Measurements from ENCODE around the gene MID2. TPM values are rescaled to one million over a fixed set of nuclear protein-coding genes. Genes with fewer than 3 reads are reported as not detected.
"Not testable (repeated sequence)": the region's sequence is repeated elsewhere in the genome, so short reads cannot be mapped to it uniquely, and the experiment has no call there.

Gene MID2
- total RNA-seq, 1 experiment from 2014 or later = 9.4 TPM

DNA sequence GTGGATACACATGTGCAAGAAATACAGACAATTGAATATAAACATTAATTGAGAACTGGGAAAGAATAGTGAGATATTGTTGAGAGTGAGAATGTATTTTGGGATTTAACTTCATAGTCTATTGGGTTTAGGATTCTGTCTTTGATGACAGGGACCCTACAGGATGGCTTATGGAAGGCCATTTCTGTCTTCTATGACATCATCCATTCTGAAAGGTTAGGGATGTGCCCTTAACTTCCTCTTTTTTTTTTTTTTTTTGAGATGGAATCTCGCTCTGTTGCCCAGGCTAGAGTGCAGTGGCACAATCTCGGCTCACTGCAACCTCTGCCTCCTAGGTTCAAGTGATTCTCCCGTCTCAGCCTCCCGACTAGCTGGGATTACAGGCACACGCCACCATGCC, 31.4 kb downstream of the MID2 start:
- not testable (repeated sequence) for DNase-seq; H3K36me3 ChIP-seq (replicated peaks; ENCODE audit: control insufficient read depth, insufficient read depth, low read length); H3K4me3 ChIP-seq (ENCODE audit: insufficient read depth, low read depth, low read length); H3K27me3 ChIP-seq (ENCODE audit: control insufficient read depth, insufficient read depth, low read length)

DNA sequence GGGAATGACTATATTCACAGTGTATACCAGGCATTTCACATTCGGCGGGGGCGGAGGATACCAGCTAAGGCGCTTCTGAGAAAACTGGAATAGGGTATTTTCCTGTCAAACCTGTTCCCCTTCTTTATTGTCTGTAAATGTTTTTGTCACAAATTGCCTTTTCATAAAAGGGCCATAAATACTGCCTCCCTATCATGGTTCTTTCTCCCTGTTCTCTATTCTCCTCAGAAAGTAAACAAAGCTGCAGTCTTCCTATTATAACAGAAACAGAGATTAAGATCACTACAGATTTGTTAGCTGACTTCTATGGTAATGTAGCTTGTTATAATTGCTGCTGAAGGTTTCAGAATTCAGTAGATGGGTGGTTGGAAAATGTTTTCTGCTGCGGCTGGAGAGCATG, 32.2 kb downstream of the MID2 start:
- Histone ChIP-seq H3K36me3 (replicated peaks; ENCODE audit: control insufficient read depth, insufficient read depth, low read length) (no peaks in the 10 kb centered on the region), H3K27me3 (ENCODE audit: control insufficient read depth, insufficient read depth, low read length) (no peaks in the 10 kb centered on the region), H3K4me3 (ENCODE audit: insufficient read depth, low read depth, low read length) (no peak overlapping the region)
- DNase-seq = no peak

DNA sequence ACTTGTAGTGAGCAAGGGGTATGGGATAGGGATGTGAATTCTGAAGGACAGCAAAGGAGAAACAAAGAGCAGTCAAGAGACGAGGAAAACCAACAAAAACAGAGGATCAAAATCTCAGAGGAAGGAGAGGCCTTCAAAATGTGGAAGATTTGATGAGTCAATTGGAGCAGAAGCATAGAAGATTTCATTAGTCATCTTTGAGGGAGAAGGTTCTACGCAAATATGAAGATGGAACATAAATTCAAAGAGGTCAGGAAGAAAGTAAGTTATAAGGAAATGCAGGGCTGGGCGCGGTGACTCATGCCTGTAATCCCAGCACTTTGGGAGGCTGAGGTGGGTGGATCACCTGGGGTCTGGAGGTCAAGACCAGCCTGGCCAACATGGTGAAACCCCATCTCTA, 35.4 kb downstream of the MID2 start:
- Histone ChIP-seq H3K4me3 (ENCODE audit: insufficient read depth, low read depth, low read length) (no peak overlapping the region), H3K36me3 (replicated peaks; ENCODE audit: control insufficient read depth, insufficient read depth, low read length) (no peaks in the 10 kb centered on the region), H3K27me3 (ENCODE audit: control insufficient read depth, insufficient read depth, low read length) (no peaks in the 10 kb centered on the region; the same call in 1 of the 2 replicates)
- DNase-seq = no peak

DNA sequence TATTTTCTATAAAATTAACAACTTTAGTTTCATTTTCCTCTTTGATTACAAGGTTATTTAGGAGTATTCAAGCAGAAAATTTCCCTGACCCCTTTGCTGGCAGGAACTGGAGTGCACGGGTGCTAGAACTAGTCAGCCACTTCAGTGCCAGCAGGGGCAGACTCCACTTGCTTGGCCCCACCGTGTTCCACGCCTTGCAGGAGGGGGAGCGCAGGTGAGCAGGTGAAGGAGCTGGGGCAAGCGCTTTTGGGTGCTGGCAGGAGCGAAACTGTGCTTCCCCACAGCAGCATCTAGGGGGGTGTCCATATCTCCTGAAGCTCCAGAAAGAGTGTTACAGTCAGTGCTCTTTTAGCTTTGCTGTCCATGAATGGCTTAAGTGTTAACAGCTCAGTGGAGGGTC, 45.5 kb downstream of the MID2 start:
- H3K4me3 ChIP-seq (ENCODE audit: insufficient read depth, low read depth, low read length) = no peak overlapping the region
- peak; percentile 12 for DNase-seq
- H3K36me3 ChIP-seq (replicated peaks; ENCODE audit: control insufficient read depth, insufficient read depth, low read length) = no peaks in the 10 kb centered on the region
- H3K27me3 ChIP-seq (ENCODE audit: control insufficient read depth, insufficient read depth, low read length) = no peaks in the 10 kb centered on the region

DNA sequence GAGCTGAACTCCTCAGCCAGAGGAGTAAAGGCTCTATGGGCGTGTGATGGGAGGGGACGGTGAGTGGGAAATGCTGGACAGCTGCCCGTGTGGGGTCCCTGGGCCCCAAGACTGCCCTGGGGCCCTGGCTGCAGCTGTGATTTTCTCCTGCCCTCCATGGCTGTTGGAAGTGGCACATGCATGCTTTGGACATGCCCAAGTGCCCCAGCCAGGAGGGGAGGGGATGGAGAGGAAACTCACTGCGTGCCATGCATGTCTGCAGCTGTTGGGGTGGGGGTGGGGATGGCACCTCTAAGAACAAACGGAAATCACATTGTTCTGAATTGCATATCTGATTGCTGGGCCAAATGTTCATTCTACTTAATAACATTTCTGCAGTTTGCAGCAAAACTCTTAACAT, 52.4 kb downstream of the MID2 start:
- no peaks in the 10 kb centered on the region; the same call in 1 of the 2 replicates for H3K36me3 ChIP-seq (replicated peaks; ENCODE audit: control insufficient read depth, insufficient read depth, low read length)
- H3K4me3 ChIP-seq (ENCODE audit: insufficient read depth, low read depth, low read length) = no peak overlapping the region
- no peaks in the 10 kb centered on the region for H3K27me3 ChIP-seq (ENCODE audit: control insufficient read depth, insufficient read depth, low read length)
- no peak for DNase-seq

DNA sequence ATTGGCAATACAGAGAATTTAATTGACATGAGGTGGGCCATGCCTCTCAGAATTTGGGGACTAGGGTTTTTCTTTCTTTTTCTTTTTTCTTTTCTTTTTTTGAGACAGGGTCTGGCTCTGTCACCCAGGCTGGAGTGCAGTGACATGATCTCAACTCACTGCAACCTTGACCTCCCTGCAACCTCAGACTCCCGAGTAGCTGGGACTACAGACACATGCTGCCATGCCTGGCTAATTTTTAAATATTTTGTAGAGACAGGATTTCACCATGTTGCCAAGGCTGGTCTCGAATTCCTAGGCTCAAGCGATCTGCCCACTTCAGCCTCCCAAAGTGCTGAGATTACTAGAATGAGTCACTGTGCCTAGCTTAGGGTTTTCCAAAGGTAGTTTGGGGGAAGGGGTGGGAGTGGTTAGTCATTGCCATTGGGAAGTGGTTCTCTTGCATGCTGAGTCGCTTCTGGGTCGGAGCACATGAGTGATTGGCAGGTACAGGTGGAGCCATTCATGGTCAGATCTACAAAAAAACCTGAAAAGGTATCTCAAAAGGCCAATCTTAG, 54.5 kb downstream of the MID2 start:
- DNase-seq = no peak
- Histone ChIP-seq H3K27me3 (ENCODE audit: control insufficient read depth, insufficient read depth, low read length) (no peaks in the 10 kb centered on the region), H3K36me3 (replicated peaks; ENCODE audit: control insufficient read depth, insufficient read depth, low read length) (no peaks in the 10 kb centered on the region; the same call in 1 of the 2 replicates), H3K4me3 (ENCODE audit: insufficient read depth, low read depth, low read length) (no peak overlapping the region)

DNA sequence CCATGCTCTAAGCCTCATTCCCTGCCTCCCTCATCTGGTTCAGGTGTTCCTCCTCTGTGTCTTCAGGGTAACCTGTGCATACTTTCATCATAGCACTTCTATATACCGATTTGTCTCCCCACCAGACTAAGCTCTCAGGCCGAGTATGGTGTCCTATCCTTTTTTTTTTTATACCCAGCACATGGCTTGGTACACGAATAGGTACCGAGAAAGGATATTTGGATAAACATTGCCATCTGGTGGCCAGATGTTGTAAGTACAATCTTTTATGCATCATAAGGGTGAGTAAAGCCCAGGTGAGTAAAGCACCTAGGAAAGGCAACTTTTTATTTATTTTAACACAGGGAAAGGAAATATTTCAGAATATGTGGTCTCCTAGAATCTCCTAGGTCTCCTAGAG, 68.4 kb downstream of the MID2 start:
- peak; percentile 45 for DNase-seq
- no peaks in the 10 kb centered on the region for H3K36me3 ChIP-seq (replicated peaks; ENCODE audit: control insufficient read depth, insufficient read depth, low read length)
- H3K27me3 ChIP-seq (ENCODE audit: control insufficient read depth, insufficient read depth, low read length) = no peaks in the 10 kb centered on the region
- H3K4me3 ChIP-seq (ENCODE audit: insufficient read depth, low read depth, low read length) = no peak overlapping the region

DNA sequence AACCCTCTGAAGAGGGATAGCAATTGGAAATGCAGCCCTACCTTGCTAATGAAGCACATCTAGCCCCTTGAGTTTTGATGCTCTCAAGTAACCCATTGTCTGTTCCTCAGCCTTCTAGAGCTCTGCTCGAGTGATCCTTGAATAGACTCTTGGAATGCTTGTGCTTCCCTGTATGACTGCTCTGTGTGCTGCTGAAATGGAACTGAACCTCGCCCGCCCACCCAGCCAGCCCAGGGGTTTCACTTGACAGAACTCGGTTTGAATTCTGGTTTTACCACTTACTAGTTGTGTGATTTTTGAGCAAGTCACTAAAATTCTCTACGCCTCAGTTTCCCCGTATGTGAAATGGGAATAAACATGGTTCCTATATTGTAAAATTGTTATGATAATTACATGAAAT, 77.1 kb downstream of the MID2 start:
- no peaks in the 10 kb centered on the region for H3K36me3 ChIP-seq (replicated peaks; ENCODE audit: control insufficient read depth, insufficient read depth, low read length)
- H3K4me3 ChIP-seq (ENCODE audit: insufficient read depth, low read depth, low read length) = no peak overlapping the region
- H3K27me3 ChIP-seq (ENCODE audit: control insufficient read depth, insufficient read depth, low read length) = no peaks in the 10 kb centered on the region
- DNase-seq = no peak

DNA sequence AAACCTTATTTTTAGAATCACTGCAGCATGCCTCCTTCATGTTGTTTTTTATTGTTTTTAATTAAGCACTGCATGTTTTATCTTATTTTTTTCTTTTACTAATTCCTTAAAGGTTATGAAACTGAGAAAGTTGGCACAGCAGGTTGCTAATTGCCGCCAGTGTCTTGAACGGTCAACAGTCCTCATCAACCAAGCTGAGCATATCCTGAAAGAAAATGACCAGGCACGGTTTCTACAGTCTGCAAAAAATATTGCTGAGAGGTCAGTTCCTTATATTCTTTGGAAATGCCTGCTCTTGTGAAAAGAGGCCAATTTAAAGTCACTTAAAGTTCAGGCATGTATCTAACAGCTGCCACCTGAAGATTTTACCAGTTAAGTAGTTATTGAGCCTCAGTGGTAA, 79.7 kb downstream of the MID2 start:
- no peaks in the 10 kb centered on the region for H3K27me3 ChIP-seq (ENCODE audit: control insufficient read depth, insufficient read depth, low read length)
- no peak for DNase-seq
- H3K4me3 ChIP-seq (ENCODE audit: insufficient read depth, low read depth, low read length) = no peak overlapping the region
- H3K36me3 ChIP-seq (replicated peaks; ENCODE audit: control insufficient read depth, insufficient read depth, low read length) = no peaks in the 10 kb centered on the region

DNA sequence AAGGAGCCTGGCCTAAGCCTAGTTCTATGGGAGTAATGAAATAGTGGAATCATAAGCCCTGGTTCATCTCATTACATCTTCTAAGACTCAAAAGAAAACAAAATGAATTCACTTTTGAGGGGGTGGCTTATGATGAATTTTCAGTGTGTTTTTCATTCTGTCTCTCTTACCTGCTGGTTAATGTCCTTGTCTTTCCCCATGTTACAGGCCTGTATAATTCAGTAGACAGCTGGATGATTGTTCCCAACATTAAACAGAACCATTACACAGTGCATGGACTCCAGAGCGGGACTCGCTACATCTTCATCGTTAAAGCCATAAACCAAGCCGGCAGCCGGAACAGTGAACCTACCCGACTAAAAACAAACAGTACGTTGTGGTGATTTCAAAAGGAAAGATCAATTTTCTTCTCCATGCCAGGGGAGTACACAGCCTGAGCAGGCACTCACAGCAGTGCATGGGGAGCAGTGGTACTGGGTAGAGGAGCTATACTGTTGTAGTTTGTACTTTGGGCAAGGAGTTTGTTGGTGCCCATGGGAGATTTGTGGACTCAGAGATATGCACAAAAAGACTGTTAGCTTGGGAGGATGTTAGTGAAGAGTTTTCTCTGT, 98.6 kb downstream of the MID2 start:
- Histone ChIP-seq H3K36me3 (replicated peaks; ENCODE audit: control insufficient read depth, insufficient read depth, low read length) (no peaks in the 10 kb centered on the region), H3K4me3 (ENCODE audit: insufficient read depth, low read depth, low read length) (no peak overlapping the region), H3K27me3 (ENCODE audit: control insufficient read depth, insufficient read depth, low read length) (no peaks in the 10 kb centered on the region)
- no peak for DNase-seq

DNA sequence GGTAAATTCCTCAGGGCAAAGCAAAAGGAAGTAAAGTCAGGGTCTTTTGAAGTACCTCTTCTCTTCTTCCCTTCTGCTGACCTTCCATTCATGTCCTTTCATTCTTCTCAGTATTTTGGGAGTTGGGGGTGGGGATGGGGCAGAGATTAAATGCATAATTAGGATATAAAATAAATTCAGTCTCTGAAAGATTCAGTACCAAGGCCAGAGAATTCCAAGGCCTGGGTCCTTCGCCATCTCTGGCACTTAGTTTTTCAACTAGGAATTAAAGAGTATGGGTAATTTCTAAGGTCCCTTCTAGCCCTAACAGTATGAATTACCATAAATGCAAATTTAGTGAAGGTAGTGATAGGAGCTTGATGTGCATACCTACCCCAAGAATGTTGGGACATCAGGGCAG, 108.6 kb downstream of the MID2 start:
- Histone ChIP-seq H3K36me3 (replicated peaks; ENCODE audit: control insufficient read depth, insufficient read depth, low read length) (peaks cover 2% of the 10 kb centered on the region), H3K27me3 (ENCODE audit: control insufficient read depth, insufficient read depth, low read length) (no peaks in the 10 kb centered on the region)

DNA sequence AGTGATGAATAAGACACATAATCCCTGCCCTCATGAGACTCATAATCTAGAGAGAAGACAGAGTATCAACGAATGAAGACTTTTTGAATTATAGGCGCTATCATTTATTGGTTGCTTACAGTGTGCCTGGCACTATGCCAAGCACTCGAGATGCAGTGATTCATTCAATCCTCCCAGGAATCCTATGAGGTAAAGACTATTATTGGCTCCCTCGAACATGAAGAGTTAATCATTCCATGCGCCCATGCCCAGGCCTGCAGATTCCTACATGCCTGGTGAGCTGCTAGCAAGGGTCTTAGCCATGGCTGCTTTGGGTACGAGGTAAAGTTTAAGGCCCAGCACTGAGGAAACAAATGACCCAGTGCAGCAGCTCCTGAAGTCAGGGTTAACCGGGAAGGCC, 109.5 kb downstream of the MID2 start:
- Histone ChIP-seq H3K27me3 (ENCODE audit: control insufficient read depth, insufficient read depth, low read length) (no peaks in the 10 kb centered on the region), H3K4me3 (ENCODE audit: insufficient read depth, low read depth, low read length) (peak overlapping the region; percentile 77), H3K36me3 (replicated peaks; ENCODE audit: control insufficient read depth, insufficient read depth, low read length) (peaks cover 8% of the 10 kb centered on the region)
- DNase-seq = no peak

More for the DNA sequence above, 108.6 kb downstream of the MID2 start:
- no peak for DNase-seq
- no peak overlapping the region for H3K4me3 ChIP-seq (ENCODE audit: insufficient read depth, low read depth, low read length)

DNA sequence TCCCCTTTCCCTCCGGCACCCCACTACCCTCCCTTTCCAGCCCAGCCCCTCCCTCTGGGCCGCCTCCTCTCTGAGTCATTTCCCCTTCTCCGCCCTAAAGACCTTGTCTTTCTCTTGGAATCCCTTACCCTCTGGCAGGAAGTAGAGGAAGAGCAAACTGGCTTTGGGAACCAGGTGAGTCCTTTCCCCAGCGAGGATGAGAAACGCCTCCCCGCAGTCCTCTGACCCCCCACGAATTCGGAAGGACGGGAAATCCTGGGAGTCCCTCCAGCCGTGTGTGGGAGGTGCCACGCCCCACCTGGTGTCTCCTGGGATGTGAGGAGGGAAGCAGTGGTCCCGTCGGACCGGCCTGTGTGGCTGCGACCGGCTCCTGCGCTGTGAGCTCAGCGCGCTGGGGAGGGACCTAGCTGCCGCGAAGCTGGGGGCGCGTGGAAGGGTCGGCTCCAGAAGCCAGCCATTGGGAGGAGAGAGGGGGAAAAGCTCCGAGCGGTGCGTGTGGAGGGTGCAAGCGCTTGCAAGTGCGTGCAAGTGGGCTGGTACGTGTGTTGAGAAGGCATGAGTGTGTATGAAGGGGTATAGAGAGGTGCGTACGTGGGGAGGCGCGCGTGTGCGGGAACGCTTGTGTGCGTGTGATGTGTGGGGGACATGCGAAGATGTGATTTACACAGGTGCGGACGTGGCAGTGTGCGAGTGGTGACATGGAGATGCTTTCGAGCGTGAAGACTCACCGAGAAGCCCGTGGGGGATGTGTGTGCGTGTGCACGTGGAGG, 110.2 kb downstream of the MID2 start:
- H3K4me3 ChIP-seq (ENCODE audit: insufficient read depth, low read depth, low read length) = peak overlapping the region; percentile 77
- H3K36me3 ChIP-seq (replicated peaks; ENCODE audit: control insufficient read depth, insufficient read depth, low read length) = peaks cover 8% of the 10 kb centered on the region
- H3K27me3 ChIP-seq (ENCODE audit: control insufficient read depth, insufficient read depth, low read length) = no peaks in the 10 kb centered on the region
- DNase-seq = peak; percentile 75

DNA sequence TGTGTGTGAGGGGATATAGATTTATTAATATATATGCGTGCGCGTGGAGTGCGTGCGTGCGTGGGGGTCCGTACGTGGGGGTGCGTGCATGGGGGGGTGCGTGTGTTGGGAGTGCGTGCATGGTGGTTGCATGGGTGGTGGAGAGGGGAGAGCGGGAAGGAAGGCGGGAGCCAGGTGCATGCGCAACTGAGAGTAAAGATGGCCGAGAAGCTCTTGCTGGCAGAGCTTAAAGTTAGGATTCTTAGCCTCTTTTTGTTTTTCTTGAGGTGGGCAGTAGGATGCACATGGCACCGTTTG, 110.7 kb downstream of the MID2 start:
- Histone ChIP-seq H3K36me3 (replicated peaks; ENCODE audit: control insufficient read depth, insufficient read depth, low read length) (peaks cover 8% of the 10 kb centered on the region), H3K27me3 (ENCODE audit: control insufficient read depth, insufficient read depth, low read length) (no peaks in the 10 kb centered on the region), H3K4me3 (ENCODE audit: insufficient read depth, low read depth, low read length) (peak overlapping the region; percentile 77)
- DNase-seq = peak; percentile 62

DNA sequence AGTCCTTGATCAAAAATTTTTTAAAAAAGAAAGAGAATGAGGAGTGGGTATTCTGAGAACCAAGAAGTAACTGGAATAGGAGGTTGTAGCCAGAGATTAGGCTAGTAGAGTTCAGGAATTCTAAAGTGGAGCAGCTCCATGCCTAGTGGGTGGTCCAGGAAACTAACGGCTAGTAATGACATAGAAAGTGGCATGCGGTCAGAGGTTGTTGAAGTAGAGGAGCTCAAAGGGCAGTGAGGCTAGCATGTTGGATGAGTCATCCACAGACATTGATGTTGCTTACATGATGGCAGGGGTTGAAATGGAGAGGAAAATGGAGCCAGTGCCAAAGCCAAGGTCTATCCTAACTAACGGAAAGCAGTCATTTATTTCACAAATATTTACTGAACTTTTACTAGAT, 114.4 kb downstream of the MID2 start:
- Histone ChIP-seq H3K4me3 (ENCODE audit: insufficient read depth, low read depth, low read length) (no peak overlapping the region), H3K27me3 (ENCODE audit: control insufficient read depth, insufficient read depth, low read length) (no peaks in the 10 kb centered on the region), H3K36me3 (replicated peaks; ENCODE audit: control insufficient read depth, insufficient read depth, low read length) (peaks cover 8% of the 10 kb centered on the region)
- peak; percentile 23 for DNase-seq

Data from H7 (cell line).